Neutrophil (primary cell): Measurements from ENCODE around the gene PHF11.

Source experiments
- H3K27ac ChIP-seq: fragments of 200-600 bp; sonication (generic); 2 replicates; pipeline ENCODE4 v1.5.1; 2016; ENCODE audit warnings: mild to moderate bottlenecking, moderate library complexity
- H3K27me3 ChIP-seq: fragments of 200-600 bp; sonication (generic); 2 replicates; pipeline ENCODE4 v1.6.0; 2016; ENCODE audit warnings: mild to moderate bottlenecking
- H3K36me3 ChIP-seq: fragments of 200-600 bp; sonication (generic); 2 replicates; pipeline ENCODE4 v1.5.1; 2017
- H3K4me1 ChIP-seq, 2 experiments: fragments of 200-600 bp in 1 of 2; sonication (generic) in 1 of 2; 1 replicate in 1 of 2; 2 replicates in 1 of 2; pipeline versions ENCODE4 v1.5.1 to v1.6.1; 2013 to 2016; ENCODE audit warnings: low read depth in 1 of 2, low read length in 1 of 2, mild to moderate bottlenecking in 1 of 2, moderate library complexity in 1 of 2; ENCODE audit not compliant: control insufficient read depth in 1 of 2, insufficient read depth in 1 of 2
- H3K4me3 ChIP-seq, 2 experiments: fragments of 200-600 bp in 1 of 2; sonication (generic) in 1 of 2; 1 replicate in 1 of 2; 2 replicates in 1 of 2; pipeline ENCODE4 v1.5.1; 2013 to 2016; ENCODE audit warnings: low read depth in 1 of 2, low read length in 1 of 2, mild to moderate bottlenecking in 1 of 2, moderate library complexity in 1 of 2
- H3K9me3 ChIP-seq: fragments of 200-600 bp; sonication (generic); 2 replicates; pipeline ENCODE4 v1.5.1; 2016
- TF ChIP-seq, protein P1 (sequence below): fragments of 200-600 bp; sonication (generic); IDR thresholded peaks from 2 replicates; pipeline ENCODE4 v1.5.1; 2016; ENCODE audit warnings: antibody characterized with exemption

PHF11 gene

DNA sequence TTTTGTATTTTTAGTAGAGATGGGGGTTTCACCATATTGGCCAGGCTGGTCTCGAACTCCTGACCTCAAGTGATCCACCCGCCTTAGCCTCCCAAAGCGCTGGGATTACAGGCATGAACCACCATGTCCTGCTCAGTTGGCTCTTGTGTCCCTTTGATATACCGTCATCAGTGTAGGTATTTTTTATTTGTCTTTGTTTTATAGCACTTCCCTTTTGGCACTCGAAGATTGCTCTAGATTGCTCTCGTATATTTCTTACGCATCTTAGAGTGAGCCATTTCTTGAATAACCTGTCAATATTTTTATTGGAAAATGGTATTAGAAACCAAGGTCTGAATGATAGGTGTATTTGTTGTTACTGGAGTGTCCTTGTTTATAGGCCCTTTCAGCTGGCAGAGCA is 42.3 kb upstream of the PHF11 start:
- no peaks in the 10 kb centered on the region for H3K36me3 ChIP-seq
- H3K4me3 ChIP-seq: no peak overlapping the region
- no peaks in the 10 kb centered on the region for H3K27me3 ChIP-seq
- H3K9me3 ChIP-seq: no peaks in the 10 kb centered on the region
- H3K27ac ChIP-seq: no peak overlapping the region
- TF ChIP-seq, protein P1, sequence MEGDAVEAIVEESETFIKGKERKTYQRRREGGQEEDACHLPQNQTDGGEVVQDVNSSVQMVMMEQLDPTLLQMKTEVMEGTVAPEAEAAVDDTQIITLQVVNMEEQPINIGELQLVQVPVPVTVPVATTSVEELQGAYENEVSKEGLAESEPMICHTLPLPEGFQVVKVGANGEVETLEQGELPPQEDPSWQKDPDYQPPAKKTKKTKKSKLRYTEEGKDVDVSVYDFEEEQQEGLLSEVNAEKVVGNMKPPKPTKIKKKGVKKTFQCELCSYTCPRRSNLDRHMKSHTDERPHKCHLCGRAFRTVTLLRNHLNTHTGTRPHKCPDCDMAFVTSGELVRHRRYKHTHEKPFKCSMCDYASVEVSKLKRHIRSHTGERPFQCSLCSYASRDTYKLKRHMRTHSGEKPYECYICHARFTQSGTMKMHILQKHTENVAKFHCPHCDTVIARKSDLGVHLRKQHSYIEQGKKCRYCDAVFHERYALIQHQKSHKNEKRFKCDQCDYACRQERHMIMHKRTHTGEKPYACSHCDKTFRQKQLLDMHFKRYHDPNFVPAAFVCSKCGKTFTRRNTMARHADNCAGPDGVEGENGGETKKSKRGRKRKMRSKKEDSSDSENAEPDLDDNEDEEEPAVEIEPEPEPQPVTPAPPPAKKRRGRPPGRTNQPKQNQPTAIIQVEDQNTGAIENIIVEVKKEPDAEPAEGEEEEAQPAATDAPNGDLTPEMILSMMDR: no peak
- no peaks in the 10 kb centered on the region for H3K4me1 ChIP-seq

- no peak overlapping the region for H3K27ac ChIP-seq
- no peaks in the 10 kb centered on the region for H3K4me1 ChIP-seq
- H3K9me3 ChIP-seq: no peaks in the 10 kb centered on the region
- H3K27me3 ChIP-seq: no peaks in the 10 kb centered on the region
- TF ChIP-seq, protein P1: no peak
- H3K36me3 ChIP-seq: no peaks in the 10 kb centered on the region
- no peak overlapping the region for H3K4me3 ChIP-seq
Measured at GRCh38 chr13:49454388-49455006, 41.3 kb upstream of the PHF11 start.

DNA sequence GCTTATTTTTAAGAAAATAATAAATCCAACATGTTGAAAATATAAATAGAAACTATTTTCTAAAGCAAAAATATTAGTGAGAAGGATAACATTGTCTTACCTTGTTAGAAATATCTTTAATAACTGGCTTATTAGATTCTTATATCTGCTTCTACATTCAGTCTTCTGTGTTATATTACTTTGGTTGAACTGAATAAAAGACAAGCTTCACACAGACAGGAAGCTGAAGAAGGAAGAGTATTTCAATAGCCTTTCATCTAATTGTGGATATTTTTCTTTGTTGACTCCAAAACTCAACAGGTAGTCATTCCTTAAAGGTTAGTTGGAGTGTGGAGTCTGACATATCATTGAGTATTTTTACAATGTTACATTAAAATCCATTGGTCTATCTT is 40.8 kb upstream of the PHF11 start:
- no peaks in the 10 kb centered on the region for H3K4me1 ChIP-seq
- no peaks in the 10 kb centered on the region for H3K9me3 ChIP-seq
- no peaks in the 10 kb centered on the region for H3K36me3 ChIP-seq
- no peak overlapping the region for H3K27ac ChIP-seq
- H3K4me3 ChIP-seq: no peak overlapping the region
- H3K27me3 ChIP-seq: no peaks in the 10 kb centered on the region
- TF ChIP-seq, protein P1: no peak

DNA sequence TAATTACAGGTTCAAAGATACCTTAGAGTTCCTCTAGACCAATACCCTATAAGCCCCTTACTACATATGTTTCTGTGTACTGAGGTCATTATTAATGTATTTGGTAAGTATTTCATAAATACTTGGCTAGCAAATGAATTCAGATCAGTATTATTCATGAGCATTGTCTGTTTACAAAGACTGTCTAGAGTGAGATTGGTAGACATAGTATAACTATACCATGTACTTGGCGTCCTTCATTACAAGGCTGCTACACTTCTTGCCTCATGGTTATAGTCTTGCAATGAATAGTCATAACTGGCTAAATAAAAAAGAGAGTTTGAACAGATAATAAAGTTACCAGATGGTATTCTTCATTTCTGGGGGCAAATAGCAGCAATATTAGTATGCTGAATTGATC is 39.6 kb upstream of the PHF11 start:
- Histone ChIP-seq H3K9me3 (no peaks in the 10 kb centered on the region), H3K4me3 (no peak overlapping the region), H3K27me3 (no peaks in the 10 kb centered on the region), H3K4me1 (no peaks in the 10 kb centered on the region), H3K27ac (no peak overlapping the region), H3K36me3 (no peaks in the 10 kb centered on the region)
- TF ChIP-seq, protein P1: no peak

GRCh38 chr13:49457221-49457620 is 38.5 kb upstream of the PHF11 start:
- H3K27ac ChIP-seq: no peak overlapping the region
- peaks cover 9% of the 10 kb centered on the region for H3K36me3 ChIP-seq

More at GRCh38 chr13:49457221-49457620, 38.5 kb upstream of the PHF11 start:
- Histone ChIP-seq H3K4me1 (no peaks in the 10 kb centered on the region), H3K9me3 (no peaks in the 10 kb centered on the region), H3K27me3 (no peaks in the 10 kb centered on the region), H3K4me3 (no peak overlapping the region)
- TF ChIP-seq, protein P1: no peak
